Activated CD4-positive, alpha-beta T cell treated with anti-CD3 and anti-CD28 coated beads, Interleukin-2, amount 50 U/mL, for 16 hours (primary cell): ENCODE data around the gene SLC44A1.
A peak's percentile ranks its signal among the peaks of the same experiment; 100 is the strongest.

Experiments used
- DNase-seq: peaks from one replicate; pipeline ENCODE4 v3.0.0-alpha.2; 2020

The SLC44A1 gene

GRCh38 chr9:105438141-105438806 is 193.8 kb downstream of the SLC44A1 start:
- DNase-seq: no peak

GRCh38 chr9:105439428-105439827 is 195.0 kb downstream of the SLC44A1 start:
- DNase-seq: no peak

GRCh38 chr9:105441616-105442160 is 197.2 kb downstream of the SLC44A1 start:
- no peak for DNase-seq

- DNase-seq: no peak
These were observed 198.7 kb downstream of the SLC44A1 start for GRCh38 chr9:105443121-105443520.

- no peak for DNase-seq
These were observed 199.7 kb downstream of the SLC44A1 start for GRCh38 chr9:105444130-105444529.

- no peak for DNase-seq
These were observed 200.9 kb downstream of the SLC44A1 start for GRCh38 chr9:105445203-105445881.

GRCh38 chr9:105447386-105447813 is 202.9 kb downstream of the SLC44A1 start:
- DNase-seq: no peak

- peak; percentile 91 for DNase-seq
These were observed 203.7 kb downstream of the SLC44A1 start, which contains the start of gene FSD1L for GRCh38 chr9:105447814-105448812. Gene FSD1L (plus strand): TSS chr9:105448034. CDS start chr9:105448221, 187 bp downstream.

GRCh38 chr9:105449081-105449480 is 204.6 kb downstream of the SLC44A1 start:
- DNase-seq: no peak

GRCh38 chr9:105452185-105452584 is 207.7 kb downstream of the SLC44A1 start:
- no peak for DNase-seq

GRCh38 chr9:105455836-105456475 is 211.5 kb downstream of the SLC44A1 start:
- no peak for DNase-seq

GRCh38 chr9:105457560-105458294 is 213.3 kb downstream of the SLC44A1 start:
- no peak for DNase-seq

GRCh38 chr9:105458404-105458803 is 214.0 kb downstream of the SLC44A1 start:
- no peak for DNase-seq

- DNase-seq: no peak
These were observed 214.9 kb downstream of the SLC44A1 start for GRCh38 chr9:105459336-105459735.

- no peak for DNase-seq
These were observed 222.5 kb downstream of the SLC44A1 start for GRCh38 chr9:105466898-105467455.

- DNase-seq: no peak
These were observed 224.4 kb downstream of the SLC44A1 start for GRCh38 chr9:105468875-105469274.

- DNase-seq: no peak
These were observed 228.8 kb downstream of the SLC44A1 start for GRCh38 chr9:105473221-105473620.

GRCh38 chr9:105475302-105475701 is 230.9 kb downstream of the SLC44A1 start:
- DNase-seq: no peak

GRCh38 chr9:105479846-105480245 is 235.4 kb downstream of the SLC44A1 start:
- DNase-seq: no peak

- DNase-seq: no peak
These were observed 239.2 kb downstream of the SLC44A1 start for GRCh38 chr9:105483618-105484017.

GRCh38 chr9:105484226-105484625 is 239.8 kb downstream of the SLC44A1 start:
- DNase-seq: no peak
